HepG2 (cell line): ENCODE results near the gene SUOX. TPM values are rescaled to one million over a fixed set of nuclear protein-coding genes. Genes with fewer than 3 reads are reported as not detected.

Experiments
- ATM ChIP-seq: fragments of 450-650 bp; IDR thresholded peaks from 2 replicates; pipeline ENCODE4 v1.7.1; 2017; ENCODE audit warnings: mild to moderate bottlenecking, borderline replicate concordance
- CAMTA2 ChIP-seq: sonication (generic); formaldehyde crosslinking; IDR thresholded peaks from 2 replicates; pipeline ENCODE4 v1.4.0; 2020; ENCODE audit warnings: mild to moderate bottlenecking, missing genetic modification reagents, borderline replicate concordance
- GABPB1 ChIP-seq: IDR thresholded peaks from 2 replicates; pipeline ENCODE4 v1.6.1; 2016; ENCODE audit warnings: mild to moderate bottlenecking, missing genetic modification reagents, moderate library complexity, missing compliant biosample characterization
- KDM1A ChIP-seq: IDR thresholded peaks from 2 replicates; pipeline ENCODE4 v1.6.1; 2016; ENCODE audit warnings: missing compliant biosample characterization
- MEIS1 ChIP-seq: sonication (generic); formaldehyde crosslinking; IDR thresholded peaks from 2 replicates; pipeline ENCODE4 v1.9.0; 2021; ENCODE audit warnings: mild to moderate bottlenecking, missing genetic modification reagents, moderate library complexity, borderline replicate concordance
- MXD4 ChIP-seq: IDR thresholded peaks from 2 replicates; pipeline ENCODE4 v1.6.1; 2016; ENCODE audit warnings: mild to moderate bottlenecking, missing biosample characterization, missing genetic modification reagents
- NRL ChIP-seq: sonication (generic); formaldehyde crosslinking; IDR thresholded peaks from 2 replicates; pipeline ENCODE4 v1.5.0; 2020; ENCODE audit warnings: missing genetic modification reagents, mild to moderate bottlenecking, moderate library complexity, borderline replicate concordance
- ONECUT2 ChIP-seq: sonication (generic); formaldehyde crosslinking; IDR thresholded peaks from 2 replicates; pipeline ENCODE4 v1.4.0; 2020; ENCODE audit warnings: missing genetic modification reagents
- RORA ChIP-seq: sonication (generic); formaldehyde crosslinking; IDR thresholded peaks from 2 replicates; pipeline ENCODE4 v1.5.0; 2020; ENCODE audit warnings: mild to moderate bottlenecking, missing genetic modification reagents, moderate library complexity
- ZMYM2 ChIP-seq: sonication (generic); formaldehyde crosslinking; IDR thresholded peaks from 2 replicates; pipeline ENCODE4 v1.8.0; 2022; ENCODE audit warnings: mild to moderate bottlenecking, missing genetic modification reagents
- ZNF160 ChIP-seq: sonication (generic); formaldehyde crosslinking; IDR thresholded peaks from 2 replicates; pipeline ENCODE4 v1.8.0; 2022; ENCODE audit warnings: mild to moderate bottlenecking, inconsistent platforms, missing genetic modification reagents
- ZNF230 ChIP-seq: sonication (generic); formaldehyde crosslinking; IDR thresholded peaks from 2 replicates; pipeline ENCODE4 v1.4.0; 2020; ENCODE audit warnings: mild to moderate bottlenecking, missing genetic modification reagents
- ZNF343 ChIP-seq: sonication (generic); formaldehyde crosslinking; IDR thresholded peaks from 2 replicates; pipeline ENCODE4 v1.4.0; 2020; ENCODE audit warnings: mild to moderate bottlenecking, missing genetic modification reagents
- ZNF468 ChIP-seq: sonication (generic); formaldehyde crosslinking; IDR thresholded peaks from 2 replicates; pipeline ENCODE4 v1.8.0; 2022; ENCODE audit warnings: mild to moderate bottlenecking, moderate library complexity, missing genetic modification reagents
- ZNF615 ChIP-seq: sonication (generic); formaldehyde crosslinking; IDR thresholded peaks from 2 replicates; pipeline ENCODE4 v1.5.0; 2020; ENCODE audit warnings: mild to moderate bottlenecking, missing genetic modification reagents, borderline replicate concordance
- ZNF619 ChIP-seq: sonication (generic); formaldehyde crosslinking; IDR thresholded peaks from 2 replicates; pipeline ENCODE4 v1.4.0; 2020; ENCODE audit warnings: mild to moderate bottlenecking, missing genetic modification reagents
- ZNF703 ChIP-seq: sonication (generic); formaldehyde crosslinking; IDR thresholded peaks from 2 replicates; pipeline ENCODE4 v1.5.1; 2020; ENCODE audit warnings: missing genetic modification reagents, mild to moderate bottlenecking, moderate library complexity, borderline replicate concordance
- polyA plus RNA-seq, 8 experiments: library from polyadenylated mRNA; depleted of rRNA in 3 of 8; stranded (reverse) in 7 of 8; unstranded in 1 of 8; fragments of >200 nt; fragmentation: Illumina TruSeq in 4 of 8; extraction: Trizol in 4 of 8; gene quantifications; 2 replicates each; pipeline versions ENCODE4 v1.2.1 to v1.2.3, GENCODE V29; 2011 to 2016; ENCODE audit warnings: low read depth in 4 of 8, missing spikeins in 1 of 8, mixed read lengths in 1 of 8; ENCODE audit not compliant: insufficient read depth in 1 of 8
- total RNA-seq, 5 experiments: library from RNA; depleted of rRNA; stranded (reverse); fragments of >200 nt; fragmentation: Illumina TruSeq; extraction: Trizol; gene quantifications; 2 replicates each; pipeline ENCODE4 v1.2.3, GENCODE V29; 2016; ENCODE audit warnings: low read depth in 1 of 5
- TF ChIP-seq, protein P1 (sequence below): sonication (generic); formaldehyde crosslinking; IDR thresholded peaks from 2 replicates; pipeline ENCODE4 v1.5.1; 2020; ENCODE audit warnings: missing genetic modification reagents, mild to moderate bottlenecking, borderline replicate concordance
- TF ChIP-seq, protein P2 (sequence below): sonication (generic); formaldehyde crosslinking; IDR thresholded peaks from 2 replicates; pipeline ENCODE4 v1.4.0; 2020; ENCODE audit warnings: missing genetic modification reagents
- TF ChIP-seq, protein P3 (sequence below): IDR thresholded peaks from 2 replicates; pipeline ENCODE4 v1.6.1; 2016; ENCODE audit warnings: missing genetic modification reagents, missing compliant biosample characterization
- TF ChIP-seq, protein P4 (sequence below): sonication (generic); formaldehyde crosslinking; IDR thresholded peaks from 2 replicates; pipeline ENCODE4 v1.8.0; 2022; ENCODE audit warnings: missing genetic modification reagents, mild to moderate bottlenecking, moderate library complexity, borderline replicate concordance
- TF ChIP-seq, protein P5 (sequence below): sonication (generic); formaldehyde crosslinking; IDR thresholded peaks from 2 replicates; pipeline ENCODE4 v1.8.1; 2023; ENCODE audit warnings: mild to moderate bottlenecking, missing genetic modification reagents

SUOX gene
- total and polyA plus RNA-seq, 2 of the 13 experiments (the other 11 are each of a cell fraction or from before 2014, with no cell fraction given): 23.9 to 25.9 TPM

DNA sequence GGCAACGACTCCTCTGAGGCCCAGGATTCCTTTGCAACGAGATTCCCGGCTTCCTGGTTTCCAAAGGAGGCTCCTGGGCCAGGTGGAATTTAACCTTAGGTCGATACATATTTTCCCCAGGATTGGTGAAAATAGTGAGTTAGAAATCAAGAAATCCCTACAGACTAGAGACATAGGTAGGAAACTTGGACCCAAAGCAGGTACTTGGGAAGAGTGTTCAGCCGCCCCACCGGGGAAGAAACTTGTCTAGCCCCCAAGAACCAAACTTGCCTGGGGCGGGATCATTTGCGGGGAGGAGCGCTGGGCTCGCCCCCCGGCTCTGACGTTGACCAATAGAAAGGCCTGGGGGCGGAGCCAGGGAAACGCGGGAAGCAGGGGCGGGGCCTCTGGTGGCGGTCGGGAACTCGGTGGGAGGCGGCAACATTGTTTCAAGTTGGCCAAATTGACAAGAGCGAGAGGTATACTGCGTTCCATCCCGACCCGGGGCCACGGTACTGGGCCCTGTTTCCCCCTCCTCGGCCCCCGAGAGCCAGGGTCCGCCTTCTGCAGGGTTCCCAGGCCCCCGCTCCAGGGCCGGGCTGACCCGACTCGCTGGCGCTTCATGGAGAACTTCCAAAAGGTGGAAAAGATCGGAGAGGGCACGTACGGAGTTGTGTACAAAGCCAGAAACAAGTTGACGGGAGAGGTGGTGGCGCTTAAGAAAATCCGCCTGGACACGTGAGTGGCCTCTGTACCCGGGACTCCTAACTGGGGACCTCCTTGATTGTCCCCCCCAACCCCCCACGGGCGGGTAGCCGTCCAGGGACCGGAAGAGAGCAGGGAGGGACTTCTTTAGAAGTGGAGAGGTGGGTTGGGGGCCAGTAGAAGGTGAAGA, 30.4 kb upstream of the SUOX start, which contains the start of gene CDK2 (continued):
- TF ChIP-seq ZMYM2 (CRISPR knock-in tag) (no peak), CAMTA2 (CRISPR knock-in tag) (no peak), KDM1A (CRISPR knock-in tag) (no peak), ZNF160 (CRISPR knock-in tag) (no peak), MXD4 (CRISPR knock-in tag) (no peak), ATM (no peak), GABPB1 (peak; percentile 49), ONECUT2 (CRISPR knock-in tag) (0 out of 2 replicates have a peak, but pooled peaks have one; percentile 28), ZNF615 (CRISPR knock-in tag) (no peak), NRL (CRISPR knock-in tag) (no peak; the same call in 1 of the 2 replicates), ZNF619 (no peak), ZNF343 (CRISPR knock-in tag) (peak; percentile 51; the same call in 1 of the 2 replicates), MEIS1 (peak; percentile 75; the same call in 1 of the 2 replicates), ZNF230 (CRISPR knock-in tag) (peak; percentile 73; the same call in 1 of the 2 replicates), ZNF468 (no peak), RORA (CRISPR knock-in tag) (no peak), ZNF703 (CRISPR knock-in tag) (no peak)
- TF ChIP-seq, protein P1, sequence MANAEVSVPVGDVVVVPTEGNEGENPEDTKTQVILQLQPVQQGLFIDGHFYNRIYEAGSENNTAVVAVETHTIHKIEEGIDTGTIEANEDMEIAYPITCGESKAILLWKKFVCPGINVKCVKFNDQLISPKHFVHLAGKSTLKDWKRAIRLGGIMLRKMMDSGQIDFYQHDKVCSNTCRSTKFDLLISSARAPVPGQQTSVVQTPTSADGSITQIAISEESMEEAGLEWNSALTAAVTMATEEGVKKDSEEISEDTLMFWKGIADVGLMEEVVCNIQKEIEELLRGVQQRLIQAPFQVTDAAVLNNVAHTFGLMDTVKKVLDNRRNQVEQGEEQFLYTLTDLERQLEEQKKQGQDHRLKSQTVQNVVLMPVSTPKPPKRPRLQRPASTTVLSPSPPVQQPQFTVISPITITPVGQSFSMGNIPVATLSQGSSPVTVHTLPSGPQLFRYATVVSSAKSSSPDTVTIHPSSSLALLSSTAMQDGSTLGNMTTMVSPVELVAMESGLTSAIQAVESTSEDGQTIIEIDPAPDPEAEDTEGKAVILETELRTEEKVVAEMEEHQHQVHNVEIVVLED (CRISPR knock-in tag): peak; percentile 24; the same call in 1 of the 2 replicates
- TF ChIP-seq, protein P2, sequence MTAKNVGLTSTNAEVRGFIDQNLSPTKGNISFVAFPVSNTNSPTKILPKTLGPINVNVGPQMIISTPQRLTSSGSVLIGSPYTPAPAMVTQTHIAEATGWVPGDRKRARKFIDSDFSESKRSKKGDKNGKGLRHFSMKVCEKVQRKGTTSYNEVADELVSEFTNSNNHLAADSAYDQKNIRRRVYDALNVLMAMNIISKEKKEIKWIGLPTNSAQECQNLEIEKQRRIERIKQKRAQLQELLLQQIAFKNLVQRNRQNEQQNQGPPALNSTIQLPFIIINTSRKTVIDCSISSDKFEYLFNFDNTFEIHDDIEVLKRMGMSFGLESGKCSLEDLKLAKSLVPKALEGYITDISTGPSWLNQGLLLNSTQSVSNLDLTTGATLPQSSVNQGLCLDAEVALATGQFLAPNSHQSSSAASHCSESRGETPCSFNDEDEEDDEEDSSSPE (CRISPR knock-in tag): peak; percentile 92
- TF ChIP-seq, protein P3, sequence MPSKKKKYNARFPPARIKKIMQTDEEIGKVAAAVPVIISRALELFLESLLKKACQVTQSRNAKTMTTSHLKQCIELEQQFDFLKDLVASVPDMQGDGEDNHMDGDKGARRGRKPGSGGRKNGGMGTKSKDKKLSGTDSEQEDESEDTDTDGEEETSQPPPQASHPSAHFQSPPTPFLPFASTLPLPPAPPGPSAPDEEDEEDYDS (CRISPR knock-in tag): peak; percentile 52; the same call in 1 of the 2 replicates
- TF ChIP-seq, protein P4, sequence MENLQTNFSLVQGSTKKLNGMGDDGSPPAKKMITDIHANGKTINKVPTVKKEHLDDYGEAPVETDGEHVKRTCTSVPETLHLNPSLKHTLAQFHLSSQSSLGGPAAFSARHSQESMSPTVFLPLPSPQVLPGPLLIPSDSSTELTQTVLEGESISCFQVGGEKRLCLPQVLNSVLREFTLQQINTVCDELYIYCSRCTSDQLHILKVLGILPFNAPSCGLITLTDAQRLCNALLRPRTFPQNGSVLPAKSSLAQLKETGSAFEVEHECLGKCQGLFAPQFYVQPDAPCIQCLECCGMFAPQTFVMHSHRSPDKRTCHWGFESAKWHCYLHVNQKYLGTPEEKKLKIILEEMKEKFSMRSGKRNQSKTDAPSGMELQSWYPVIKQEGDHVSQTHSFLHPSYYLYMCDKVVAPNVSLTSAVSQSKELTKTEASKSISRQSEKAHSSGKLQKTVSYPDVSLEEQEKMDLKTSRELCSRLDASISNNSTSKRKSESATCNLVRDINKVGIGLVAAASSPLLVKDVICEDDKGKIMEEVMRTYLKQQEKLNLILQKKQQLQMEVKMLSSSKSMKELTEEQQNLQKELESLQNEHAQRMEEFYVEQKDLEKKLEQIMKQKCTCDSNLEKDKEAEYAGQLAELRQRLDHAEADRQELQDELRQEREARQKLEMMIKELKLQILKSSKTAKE: no peak
- TF ChIP-seq, protein P5, sequence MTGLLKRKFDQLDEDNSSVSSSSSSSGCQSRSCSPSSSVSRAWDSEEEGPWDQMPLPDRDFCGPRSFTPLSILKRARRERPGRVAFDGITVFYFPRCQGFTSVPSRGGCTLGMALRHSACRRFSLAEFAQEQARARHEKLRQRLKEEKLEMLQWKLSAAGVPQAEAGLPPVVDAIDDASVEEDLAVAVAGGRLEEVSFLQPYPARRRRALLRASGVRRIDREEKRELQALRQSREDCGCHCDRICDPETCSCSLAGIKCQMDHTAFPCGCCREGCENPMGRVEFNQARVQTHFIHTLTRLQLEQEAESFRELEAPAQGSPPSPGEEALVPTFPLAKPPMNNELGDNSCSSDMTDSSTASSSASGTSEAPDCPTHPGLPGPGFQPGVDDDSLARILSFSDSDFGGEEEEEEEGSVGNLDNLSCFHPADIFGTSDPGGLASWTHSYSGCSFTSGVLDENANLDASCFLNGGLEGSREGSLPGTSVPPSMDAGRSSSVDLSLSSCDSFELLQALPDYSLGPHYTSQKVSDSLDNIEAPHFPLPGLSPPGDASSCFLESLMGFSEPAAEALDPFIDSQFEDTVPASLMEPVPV (CRISPR knock-in tag): no peak
